GM20431 (cell line): ENCODE measurements around the gene SCFD1.

Experiments
- in situ Hi-C: fragments of 300-500 bp; cut with MseI, MboI; formaldehyde crosslinking; loops from one replicate; pipeline ENCODE4 v1.15.0; 2020; ENCODE audit warnings: low sequenced_read_pairs; ENCODE audit not compliant: unreplicated experiment

Gene SCFD1

DNA sequence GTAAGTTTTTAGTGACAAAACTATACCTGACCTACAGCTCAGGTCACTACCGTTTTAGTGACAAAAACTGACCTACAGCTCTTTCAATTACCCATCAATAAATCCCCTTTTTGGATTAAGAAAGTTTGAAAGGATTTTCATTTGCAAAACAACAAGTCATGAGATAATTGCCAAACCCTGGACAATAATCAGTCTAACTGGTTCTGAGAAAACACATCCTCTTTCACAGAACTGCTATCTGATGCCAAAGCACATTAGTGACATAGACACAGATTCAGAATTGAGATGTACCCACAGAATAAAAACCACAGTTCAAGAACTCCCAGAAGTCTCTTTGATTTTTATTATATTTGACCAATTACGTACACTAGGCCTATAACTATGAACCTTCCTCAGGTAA, 126.2 kb downstream of the SCFD1 start:
- in situ Hi-C loops, result no loop called here

DNA sequence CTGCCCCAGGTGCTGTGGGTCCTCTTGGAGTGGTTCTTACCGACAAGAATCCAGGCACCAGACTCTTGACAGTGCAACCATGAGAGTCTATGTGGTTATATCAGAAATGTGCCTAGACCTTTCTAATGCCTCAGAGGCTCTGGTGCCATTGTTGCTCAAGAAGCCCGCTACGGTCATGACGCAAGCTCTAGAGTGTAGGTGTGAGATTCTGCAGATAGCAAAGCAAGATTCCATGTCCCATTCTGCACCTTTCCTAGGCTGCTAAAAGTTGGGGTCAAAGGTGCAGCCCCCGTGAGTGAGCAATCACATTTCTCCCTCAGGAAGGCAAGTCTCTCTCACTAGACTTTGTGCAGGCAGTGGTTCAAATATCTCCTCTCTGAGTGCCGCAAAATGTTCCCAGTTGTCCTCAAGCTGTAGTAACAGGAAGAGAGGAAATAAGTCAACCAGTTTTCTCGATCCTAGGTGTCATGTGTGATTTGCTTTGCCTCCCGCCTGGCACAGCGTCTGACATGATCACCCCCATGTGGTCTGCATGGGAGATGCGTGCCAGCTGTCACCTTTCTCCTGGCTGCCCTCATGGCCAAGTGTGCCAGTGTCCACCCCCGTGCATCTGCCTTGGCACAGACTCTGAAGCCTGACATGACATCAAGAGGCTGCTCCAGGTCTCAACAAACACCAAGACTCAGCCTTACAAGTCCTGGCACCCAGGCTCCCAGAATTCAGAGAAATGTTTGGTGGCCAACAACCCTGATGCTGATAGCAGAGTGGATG, 129.7 kb downstream of the SCFD1 start:
- in situ Hi-C loops, result no loop called here

DNA sequence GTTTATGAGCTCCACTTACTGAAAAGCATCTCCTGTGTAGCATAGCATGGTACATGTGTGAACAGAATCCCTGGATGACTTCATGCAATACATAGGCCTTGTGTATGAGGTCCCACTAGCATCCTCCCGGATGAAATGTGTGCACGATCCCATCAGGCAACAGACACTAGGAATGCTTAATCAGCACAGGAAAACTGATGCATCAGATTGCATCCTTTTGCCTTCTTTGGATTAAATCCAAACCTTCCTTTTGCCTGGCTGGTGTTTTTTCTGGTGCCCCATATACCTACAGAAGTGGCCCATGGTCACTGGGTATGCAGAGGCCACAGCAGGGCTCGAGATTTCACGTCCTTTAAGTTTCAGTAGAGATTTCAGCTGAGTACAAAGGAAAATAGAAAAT, 131.3 kb downstream of the SCFD1 start:
- in situ Hi-C loops, result no loop called here

GRCh38 chr14:30754778-30755177, 132.7 kb downstream of the SCFD1 start:
- in situ Hi-C loops, result no loop called here

DNA sequence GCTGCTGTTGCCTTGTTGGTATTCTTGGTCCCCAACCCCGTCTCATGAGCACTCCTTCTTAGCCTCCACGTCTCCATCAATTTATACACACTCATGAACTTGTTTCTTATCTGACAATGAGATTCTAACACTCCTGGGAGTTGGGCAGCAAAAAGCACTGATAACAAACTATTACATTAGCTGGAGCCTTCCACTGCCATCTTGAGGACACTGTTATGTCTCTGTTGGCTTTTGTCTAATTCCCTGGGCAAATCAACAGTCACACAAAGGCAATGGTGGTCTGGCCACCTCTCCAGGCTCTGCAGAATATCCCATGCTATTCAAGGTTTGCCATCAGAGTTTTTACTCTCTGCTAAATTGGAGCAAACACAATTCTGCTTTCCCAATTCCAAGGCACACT, 134.5 kb downstream of the SCFD1 start:
- in situ Hi-C loops, result no loop called here

DNA sequence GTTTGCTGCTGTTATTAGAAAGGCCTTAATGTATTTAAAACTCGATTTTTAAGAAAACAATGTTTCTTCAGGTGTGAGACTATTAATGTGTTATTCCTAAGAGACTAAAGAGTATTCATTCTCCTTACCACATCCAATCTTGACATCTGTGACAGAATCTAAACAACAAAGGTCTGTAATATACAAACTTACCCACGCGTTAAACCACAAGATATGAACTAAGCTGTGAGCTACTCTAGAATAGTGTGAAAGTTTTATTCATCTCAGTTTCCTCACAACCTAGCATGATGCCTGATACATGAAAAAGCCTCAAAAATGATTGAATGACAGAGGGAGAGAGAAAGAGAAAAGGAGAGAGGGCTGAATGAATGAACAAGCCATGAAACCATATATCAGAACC, 135.0 kb downstream of the SCFD1 start:
- in situ Hi-C loops, result no loop called here

- in situ Hi-C loops, result no loop called here
Observed at GRCh38 chr14:30759172-30760125, 137.3 kb downstream of the SCFD1 start.

DNA sequence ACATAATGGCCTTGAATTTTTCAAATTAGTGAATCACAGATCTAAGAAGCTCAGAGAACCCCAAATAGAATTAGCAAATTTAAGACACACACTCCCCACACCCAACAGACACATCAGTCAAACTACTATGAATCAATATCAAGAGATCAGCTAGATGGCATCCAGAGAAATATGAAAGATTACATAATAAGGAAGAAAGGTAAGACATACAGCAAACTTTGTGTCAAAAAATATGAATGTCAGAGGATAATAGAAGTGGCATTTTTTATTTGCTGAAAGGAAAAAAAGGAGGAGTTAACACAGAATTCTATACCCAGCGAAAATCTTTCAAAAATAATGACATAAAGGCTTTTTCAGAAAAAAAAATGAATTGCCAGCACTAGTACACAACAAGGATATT, 141.8 kb downstream of the SCFD1 start:
- in situ Hi-C loops, result no loop called here

DNA sequence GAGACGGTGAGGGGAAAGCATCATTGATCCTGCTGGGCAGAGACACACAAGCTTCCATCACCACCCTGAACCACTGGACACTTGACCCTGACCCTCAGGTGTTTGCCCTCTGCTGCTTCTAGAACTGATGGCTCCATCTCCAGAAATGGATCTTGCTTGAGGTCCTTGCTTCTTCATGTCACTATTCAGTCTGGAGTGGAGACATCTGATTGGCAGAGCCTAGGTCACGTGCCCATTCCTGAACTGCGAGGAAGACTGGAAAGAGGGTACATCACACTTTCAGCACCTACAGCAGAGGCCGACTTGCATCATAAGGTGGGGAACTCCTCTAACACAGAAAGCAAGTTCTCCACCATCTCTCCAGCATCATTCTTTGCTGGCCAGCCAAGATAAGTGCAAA, 145.5 kb downstream of the SCFD1 start:
- in situ Hi-C loops, result no loop called here

DNA sequence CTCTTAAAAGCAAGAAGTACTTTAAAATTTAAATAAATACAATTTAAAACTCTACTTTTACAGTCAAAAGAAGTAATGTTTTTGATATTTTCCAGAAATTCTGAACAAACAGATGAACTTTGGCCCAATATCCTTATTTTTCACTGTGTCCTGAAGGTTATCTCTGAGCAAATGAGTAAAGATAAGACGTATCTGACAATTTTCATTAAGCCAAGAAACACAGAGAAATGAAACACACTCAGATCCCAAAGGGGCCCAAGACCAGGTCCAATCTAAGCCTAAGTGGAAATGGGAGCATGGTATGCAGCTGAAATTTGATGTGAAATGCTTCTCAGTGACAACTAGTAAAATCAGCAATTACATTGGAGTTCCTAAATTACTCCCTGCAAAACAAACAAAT, 146.7 kb downstream of the SCFD1 start:
- in situ Hi-C loops, result no loop called here

GRCh38 chr14:30770376-30770775, 148.3 kb downstream of the SCFD1 start:
- in situ Hi-C loops, result no loop called here

- in situ Hi-C loops, result no loop called here
Observed at GRCh38 chr14:30771595-30771994, 149.5 kb downstream of the SCFD1 start.

GRCh38 chr14:30779210-30779609, 157.1 kb downstream of the SCFD1 start:
- in situ Hi-C loops, result no loop called here
